ENCODE results near the gene PRKG2.

PRKG2 gene

DNA sequence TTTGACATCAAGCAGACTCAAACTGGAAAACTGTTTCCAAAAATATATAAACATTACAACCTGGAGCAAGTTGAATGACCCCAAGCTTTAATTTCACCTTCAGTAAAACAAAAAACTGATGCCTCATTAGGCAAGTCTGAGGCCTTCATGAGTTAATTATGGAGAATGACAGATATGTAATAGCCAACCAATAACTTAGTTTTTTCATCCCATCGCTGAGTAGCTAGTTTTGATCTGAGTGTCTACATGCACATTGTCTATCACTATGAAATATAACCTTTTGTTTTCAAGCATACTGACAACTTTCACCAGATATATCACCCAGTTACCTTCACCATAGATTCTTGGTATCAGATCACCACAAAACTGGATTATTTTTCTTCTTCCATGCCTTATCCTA is 16.4 kb downstream of the PRKG2 start:
- H3K9me3 ChIP-seq (ENCODE audit: severe bottlenecking): no peaks in the 10 kb centered on the region
- no peak for DNase-seq (ENCODE audit: low spot score)
- no peak overlapping the region for H3K4me3 ChIP-seq (ENCODE audit: severe bottlenecking)
- no peak for ATAC-seq (ENCODE audit: low read depth)
- peaks cover 7% of the 10 kb centered on the region for H3K4me1 ChIP-seq (ENCODE audit: insufficient read depth, poor library complexity, severe bottlenecking)
- H3K27ac ChIP-seq (ENCODE audit: poor library complexity, severe bottlenecking): no peak overlapping the region
- TF ChIP-seq CTCF (IDR thresholded peaks at IDR 0.05; ENCODE audit: poor library complexity, severe bottlenecking): no peak
- H3K36me3 ChIP-seq (ENCODE audit: low read depth): no peaks in the 10 kb centered on the region
- H3K27me3 ChIP-seq (ENCODE audit: insufficient read depth, poor library complexity, severe bottlenecking): no peaks in the 10 kb centered on the region

- DNase-seq (ENCODE audit: low spot score) (no peak), ATAC-seq (ENCODE audit: low read depth) (no peak)
- no peaks in the 10 kb centered on the region for H3K36me3 ChIP-seq (ENCODE audit: low read depth)
- TF ChIP-seq CTCF (IDR thresholded peaks at IDR 0.05; ENCODE audit: poor library complexity, severe bottlenecking): no peak
- H3K4me3 ChIP-seq (ENCODE audit: severe bottlenecking): no peak overlapping the region
- H3K27me3 ChIP-seq (ENCODE audit: insufficient read depth, poor library complexity, severe bottlenecking): no peaks in the 10 kb centered on the region
- H3K9me3 ChIP-seq (ENCODE audit: severe bottlenecking): no peaks in the 10 kb centered on the region
- H3K27ac ChIP-seq (ENCODE audit: poor library complexity, severe bottlenecking): no peak overlapping the region
- peaks cover 7% of the 10 kb centered on the region for H3K4me1 ChIP-seq (ENCODE audit: insufficient read depth, poor library complexity, severe bottlenecking)
These were observed 17.0 kb downstream of the PRKG2 start for GRCh38 chr4:81197864-81198524.

- DNase-seq (ENCODE audit: low spot score) (no peak), ATAC-seq (ENCODE audit: low read depth) (peak; percentile 57)
- Histone ChIP-seq H3K27ac (ENCODE audit: poor library complexity, severe bottlenecking) (peak overlapping the region; percentile 13), H3K9me3 (ENCODE audit: severe bottlenecking) (no peaks in the 10 kb centered on the region), H3K4me1 (ENCODE audit: insufficient read depth, poor library complexity, severe bottlenecking) (peaks cover 7% of the 10 kb centered on the region), H3K27me3 (ENCODE audit: insufficient read depth, poor library complexity, severe bottlenecking) (no peaks in the 10 kb centered on the region), H3K4me3 (ENCODE audit: severe bottlenecking) (no peak overlapping the region), H3K36me3 (ENCODE audit: low read depth) (no peaks in the 10 kb centered on the region)
- no peak for TF ChIP-seq CTCF (IDR thresholded peaks at IDR 0.05; ENCODE audit: poor library complexity, severe bottlenecking)
These were observed 18.8 kb downstream of the PRKG2 start for GRCh38 chr4:81196126-81196650.

DNA sequence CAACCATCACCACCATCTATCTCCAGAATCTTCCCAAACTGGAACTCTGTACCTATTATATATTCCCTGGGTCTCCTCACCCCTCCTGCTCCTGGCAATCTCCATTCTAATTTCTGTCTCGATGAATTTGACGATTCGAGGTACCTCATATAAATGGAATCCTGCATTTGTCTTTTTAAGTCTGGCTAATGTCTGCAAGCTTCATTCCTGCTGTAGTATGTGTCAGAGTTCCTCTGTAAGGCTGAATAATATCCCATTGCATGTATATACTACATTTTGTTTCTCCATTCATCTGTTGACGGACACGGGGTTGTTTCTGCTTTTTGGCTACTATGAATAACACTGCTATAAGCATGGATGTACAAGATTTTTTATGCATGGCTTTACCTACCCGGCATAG is 19.5 kb downstream of the PRKG2 start:
- H3K27ac ChIP-seq (ENCODE audit: poor library complexity, severe bottlenecking): no peak overlapping the region
- no peak for DNase-seq (ENCODE audit: low spot score)
- no peak for TF ChIP-seq CTCF (IDR thresholded peaks at IDR 0.05; ENCODE audit: poor library complexity, severe bottlenecking)
- H3K4me1 ChIP-seq (ENCODE audit: insufficient read depth, poor library complexity, severe bottlenecking): peaks cover 7% of the 10 kb centered on the region
- ATAC-seq (ENCODE audit: low read depth): no peak
- H3K27me3 ChIP-seq (ENCODE audit: insufficient read depth, poor library complexity, severe bottlenecking): no peaks in the 10 kb centered on the region
- H3K36me3 ChIP-seq (ENCODE audit: low read depth): no peaks in the 10 kb centered on the region
- no peak overlapping the region for H3K4me3 ChIP-seq (ENCODE audit: severe bottlenecking)
- no peaks in the 10 kb centered on the region for H3K9me3 ChIP-seq (ENCODE audit: severe bottlenecking)

DNA sequence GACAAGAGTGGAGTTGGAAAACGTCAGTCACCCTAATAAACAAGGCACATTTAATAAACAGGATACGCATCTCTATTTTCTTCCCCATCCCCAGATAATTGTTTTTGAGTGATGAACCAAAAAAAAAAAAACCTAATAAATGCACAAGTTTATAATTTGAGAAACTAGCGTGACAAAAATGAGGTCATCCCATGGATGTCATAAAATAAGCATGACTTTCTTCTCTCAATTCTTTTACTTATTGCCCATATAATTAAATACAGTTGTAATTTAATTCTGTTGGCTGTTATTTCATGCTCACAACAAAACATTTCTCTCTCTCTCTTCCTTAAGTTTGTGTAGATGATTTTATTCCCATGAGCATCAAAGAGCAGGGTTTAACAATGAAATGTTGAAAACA is 20.7 kb downstream of the PRKG2 start:
- ATAC-seq (ENCODE audit: low read depth) (no peak), DNase-seq (ENCODE audit: low spot score) (no peak)
- H3K4me3 ChIP-seq (ENCODE audit: severe bottlenecking): no peak overlapping the region
- no peak for TF ChIP-seq CTCF (IDR thresholded peaks at IDR 0.05; ENCODE audit: poor library complexity, severe bottlenecking)
- H3K27me3 ChIP-seq (ENCODE audit: insufficient read depth, poor library complexity, severe bottlenecking): no peaks in the 10 kb centered on the region
- H3K27ac ChIP-seq (ENCODE audit: poor library complexity, severe bottlenecking): no peak overlapping the region
- no peaks in the 10 kb centered on the region for H3K36me3 ChIP-seq (ENCODE audit: low read depth)
- no peaks in the 10 kb centered on the region for H3K9me3 ChIP-seq (ENCODE audit: severe bottlenecking)
- peaks cover 7% of the 10 kb centered on the region for H3K4me1 ChIP-seq (ENCODE audit: insufficient read depth, poor library complexity, severe bottlenecking)
